Left hindlimb (tissue), 1 donor: ENCODE measurements around the gene ADGRA3.

ENCODE experiments used
- DNase-seq: peaks from one replicate; pipeline ENCODE4 v3.0.0-alpha.2; 2018

Gene ADGRA3

DNA sequence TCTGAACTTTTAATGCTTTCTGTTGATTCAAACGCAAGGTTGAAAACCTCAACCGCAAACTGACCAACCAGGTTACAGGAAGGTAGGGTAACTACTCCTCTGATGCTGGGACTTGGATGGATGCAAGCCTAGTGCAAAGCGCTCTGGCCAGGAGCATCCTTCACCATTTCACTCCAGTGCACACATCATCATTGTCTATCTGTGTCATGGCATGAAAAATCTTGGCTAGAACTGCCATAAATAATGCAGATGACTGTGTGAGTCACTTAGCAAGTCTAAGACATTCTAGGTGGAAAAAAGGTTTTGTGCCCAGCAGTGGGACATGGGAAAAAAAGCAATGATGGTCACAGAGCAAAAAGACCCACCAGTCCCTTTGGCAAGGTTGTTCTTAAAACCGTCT, 10.9 kb downstream of the ADGRA3 start:
- DNase-seq = no peak

- DNase-seq = no peak
Measured at GRCh38 chr4:22504447-22504846, 11.4 kb downstream of the ADGRA3 start.

DNA sequence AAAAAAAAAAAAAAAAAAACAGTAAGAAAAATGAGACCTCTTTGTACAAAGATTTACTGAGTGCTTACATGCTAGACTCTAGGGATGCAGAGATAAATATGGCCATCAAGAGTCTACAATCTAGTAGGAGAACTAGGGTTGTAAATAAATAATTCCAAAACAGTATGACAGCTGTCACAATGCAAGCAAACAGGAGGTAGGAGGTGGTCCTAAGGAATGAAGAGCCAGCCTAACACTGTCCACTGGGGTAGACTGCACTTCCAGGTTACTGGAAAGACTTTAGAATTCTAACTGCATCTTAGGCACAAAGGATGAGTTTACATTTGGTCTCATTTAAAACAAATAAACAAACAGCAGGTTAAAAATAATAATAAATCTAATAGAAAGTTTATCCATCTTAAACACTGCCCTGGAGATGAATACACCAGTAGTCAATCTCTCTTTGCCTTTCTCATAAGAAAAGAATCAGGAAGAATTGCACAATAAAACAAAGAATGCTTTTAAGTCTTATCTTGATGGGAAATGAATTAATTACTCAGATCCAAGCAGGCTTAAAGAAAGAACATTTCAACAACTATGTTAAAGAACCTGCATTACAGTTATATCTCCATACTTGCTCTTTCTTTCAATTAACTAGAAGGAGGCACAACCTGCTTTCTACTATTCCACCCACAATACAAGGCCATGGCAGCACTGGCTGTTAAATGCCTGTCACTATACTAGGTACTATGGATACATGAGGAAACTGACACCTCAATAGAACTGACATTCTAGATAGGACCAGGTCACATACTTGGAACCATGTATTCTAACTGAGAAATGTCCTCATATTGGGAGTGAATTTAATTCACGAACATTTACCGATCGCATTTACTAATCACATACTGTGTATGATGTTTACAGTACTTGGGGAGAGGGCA, 12.7 kb downstream of the ADGRA3 start:
- no peak for DNase-seq

GRCh38 chr4:22501715-22502095, 14.2 kb downstream of the ADGRA3 start:
- DNase-seq = no peak

- DNase-seq = no peak
Measured at GRCh38 chr4:22500831-22501714, 14.8 kb downstream of the ADGRA3 start.

GRCh38 chr4:22500128-22500611, 15.7 kb downstream of the ADGRA3 start:
- no peak for DNase-seq

DNA sequence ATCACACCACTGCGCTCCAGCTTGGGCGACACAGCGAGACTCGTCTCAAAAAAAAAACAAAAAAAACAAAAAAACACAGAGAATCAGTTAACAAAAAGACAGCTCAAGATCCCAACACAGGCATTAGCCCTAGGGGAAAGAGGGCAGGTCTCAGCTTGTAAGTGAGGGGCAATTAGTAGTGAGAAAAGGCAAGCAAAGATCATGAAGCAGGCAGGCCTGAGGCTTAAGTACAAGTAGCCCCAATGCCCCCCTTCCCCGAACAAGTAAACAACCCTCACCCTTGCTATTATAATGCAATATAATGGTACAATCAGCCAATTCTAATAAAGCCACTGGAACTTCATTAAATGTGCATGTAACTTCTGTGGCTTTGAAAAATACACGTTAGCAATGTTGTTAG, 17.0 kb downstream of the ADGRA3 start:
- no peak for DNase-seq

DNA sequence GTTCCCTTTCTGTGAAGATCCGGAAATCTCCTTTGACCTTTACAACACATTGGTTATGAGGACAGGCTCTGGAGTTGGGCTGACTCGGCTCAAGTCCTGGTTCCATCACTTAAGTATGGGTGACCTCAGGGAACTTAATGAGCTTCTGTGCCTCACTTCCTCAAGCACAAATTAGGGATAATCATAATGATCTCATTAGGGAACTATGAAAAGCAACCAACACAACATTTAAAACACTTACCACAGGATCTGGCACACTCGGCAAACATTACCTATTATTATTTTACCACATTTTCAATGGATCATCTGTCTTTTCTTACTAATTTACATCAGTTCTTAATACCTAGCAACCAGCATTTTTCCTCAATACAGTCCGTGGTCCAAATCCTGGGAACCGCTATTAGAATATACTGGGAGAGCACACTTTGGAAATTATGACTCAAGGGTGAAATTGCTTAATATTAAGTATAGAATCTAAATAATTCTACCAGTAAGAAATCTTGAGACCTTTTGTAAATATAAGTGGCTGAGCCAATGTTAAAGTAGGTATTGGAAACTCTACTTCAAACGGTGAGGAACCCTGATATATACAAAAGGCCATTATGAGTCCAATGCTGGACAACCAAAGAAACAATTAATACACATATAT, 19.6 kb downstream of the ADGRA3 start:
- DNase-seq = no peak

- DNase-seq = no peak
Measured at GRCh38 chr4:22493523-22493922, 22.3 kb downstream of the ADGRA3 start.

- no peak for DNase-seq
Measured at GRCh38 chr4:22492987-22493386, 22.9 kb downstream of the ADGRA3 start.

- no peak for DNase-seq
Measured at GRCh38 chr4:22491939-22492338, 23.9 kb downstream of the ADGRA3 start.

GRCh38 chr4:22490718-22491315, 25.0 kb downstream of the ADGRA3 start:
- no peak for DNase-seq

GRCh38 chr4:22488106-22488505, 27.8 kb downstream of the ADGRA3 start:
- no peak for DNase-seq

DNA sequence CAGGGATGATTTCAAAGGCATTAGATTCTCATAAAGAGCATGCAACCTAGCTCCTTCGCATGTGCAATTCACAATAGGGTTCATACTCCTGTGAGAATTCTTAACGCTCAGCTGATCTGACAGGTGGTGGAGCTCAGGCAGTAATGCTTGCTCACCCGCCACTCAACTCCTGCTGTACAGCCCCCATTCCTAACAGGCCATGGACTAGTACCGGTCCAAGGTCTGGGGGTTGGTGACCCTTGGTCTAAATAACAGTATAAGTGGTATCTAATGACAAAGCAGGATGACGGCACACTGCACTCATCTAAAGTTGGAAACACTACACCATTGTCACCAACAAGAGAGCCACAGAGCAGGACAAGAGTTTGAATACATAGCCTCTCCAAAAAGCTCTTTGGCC, 28.5 kb downstream of the ADGRA3 start:
- DNase-seq = no peak

DNA sequence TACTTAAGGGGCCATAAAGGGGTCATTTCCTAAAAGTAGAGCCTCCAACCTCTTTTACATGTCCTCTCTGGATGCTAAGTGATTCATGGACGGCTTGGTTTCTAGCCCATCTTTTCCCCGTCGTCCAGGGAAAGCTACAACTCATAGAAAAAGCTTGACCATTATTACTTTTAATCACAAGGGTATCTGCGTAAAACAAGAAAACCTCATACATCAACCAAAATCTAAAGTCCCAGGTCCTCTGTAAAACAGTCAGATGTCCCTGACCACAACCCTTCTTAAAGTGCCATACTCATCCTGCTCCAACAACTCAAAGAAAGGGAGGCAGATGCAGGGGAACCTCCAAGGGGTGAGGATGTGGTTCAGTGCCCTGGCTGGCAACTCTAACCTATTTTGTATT, 29.6 kb downstream of the ADGRA3 start:
- DNase-seq = no peak

- peak; percentile 44 for DNase-seq
Measured at GRCh38 chr4:22485737-22486136, 30.1 kb downstream of the ADGRA3 start.

DNA sequence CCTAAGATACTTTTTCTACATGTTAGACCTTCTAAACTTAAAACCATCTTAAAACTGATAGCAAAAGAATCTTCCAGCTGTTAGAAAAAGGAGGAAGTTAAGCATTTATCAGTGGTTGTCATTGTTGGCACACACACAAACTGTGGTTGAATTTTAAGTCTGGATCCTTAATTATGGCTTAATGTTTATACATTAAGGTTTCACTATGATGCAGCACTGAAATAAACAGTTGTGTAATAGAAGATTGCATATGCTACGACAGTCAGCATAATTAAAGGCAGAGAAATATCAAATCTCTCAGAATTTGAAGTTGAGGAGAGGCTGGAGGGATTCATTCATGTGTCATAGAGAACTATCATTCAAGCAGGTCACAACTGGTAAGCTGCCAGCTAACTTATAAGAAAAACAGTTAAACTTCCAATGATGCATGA, 32.3 kb downstream of the ADGRA3 start:
- DNase-seq = no peak

DNA sequence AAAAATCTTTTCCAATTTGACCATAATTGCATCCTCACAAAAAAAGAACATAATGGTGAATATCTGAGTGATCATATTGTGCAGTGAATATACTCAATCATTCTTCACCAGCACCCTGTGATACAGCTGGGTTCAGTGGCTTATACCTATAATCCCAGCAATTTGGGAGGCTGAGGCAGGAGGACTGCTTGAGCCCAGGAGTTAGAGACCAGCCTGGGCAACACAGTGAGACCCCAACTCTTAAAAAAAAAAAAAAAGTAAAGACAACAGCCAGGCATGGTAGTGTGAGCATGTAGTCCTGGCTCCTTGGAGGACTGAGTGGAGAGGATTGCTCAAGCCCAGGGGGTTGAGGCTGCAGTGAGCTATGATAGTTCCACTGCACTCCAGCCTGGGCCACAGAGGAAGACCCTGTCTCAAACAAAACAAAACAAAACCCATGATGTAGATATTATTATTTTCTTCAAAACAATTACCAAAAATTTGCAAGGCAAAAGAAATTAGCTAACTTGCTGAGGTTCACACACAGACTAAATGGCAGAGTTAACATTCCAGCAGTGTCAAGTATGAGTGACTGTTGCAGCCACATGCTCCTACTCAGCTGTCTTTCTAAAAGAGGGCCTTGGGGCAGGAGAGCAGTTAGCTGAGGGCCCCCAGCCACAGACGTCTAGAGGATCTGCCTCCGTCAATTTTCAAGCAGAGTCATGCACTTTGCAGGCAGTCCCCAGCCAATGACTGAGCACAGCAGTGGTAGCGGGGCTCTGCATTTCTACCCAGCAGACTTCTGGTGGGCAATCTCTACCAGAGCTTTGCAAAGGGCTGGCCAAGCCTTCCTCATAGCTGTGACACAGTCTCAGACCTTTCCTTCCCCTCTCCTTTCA, 33.4 kb downstream of the ADGRA3 start:
- DNase-seq = no peak

- DNase-seq = no peak
Measured at GRCh38 chr4:22480675-22481327, 35.1 kb downstream of the ADGRA3 start.

- DNase-seq = no peak
Measured at GRCh38 chr4:22478426-22478825, 37.4 kb downstream of the ADGRA3 start.

DNA sequence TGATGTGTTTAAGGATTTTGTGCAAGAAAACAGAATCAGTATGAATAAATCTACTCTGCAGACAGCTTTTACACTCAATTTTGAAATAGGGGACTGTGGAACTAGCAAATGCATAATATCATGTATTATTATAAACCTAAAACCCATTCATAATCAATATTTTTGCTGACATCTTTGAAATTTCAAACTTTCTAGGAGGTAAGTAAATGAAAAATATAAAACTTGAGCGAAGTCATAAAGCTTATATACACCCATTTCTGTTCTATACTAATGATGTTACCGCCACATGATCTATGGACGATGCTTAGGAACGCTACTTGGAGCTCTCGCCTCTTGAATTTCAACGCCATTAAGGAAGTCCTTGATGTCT, 38.1 kb downstream of the ADGRA3 start:
- no peak for DNase-seq
